Hepatocyte (in vitro differentiated cells): ENCODE measurements around the gene SPRYD7. TPM values are rescaled to one million over a fixed set of nuclear protein-coding genes. Genes with fewer than 3 reads are reported as not detected.
A peak's percentile ranks its signal among the peaks of the same experiment; 100 is the strongest.
"Not testable (repeated sequence)": the region's sequence is repeated elsewhere in the genome, so short reads cannot be mapped to it uniquely, and the experiment has no call there.

ENCODE experiments used
- DNase-seq: peaks from one replicate; pipeline ENCODE4 v3.0.0-alpha.2; 2016; ENCODE audit warnings: low spot score
- H2AFZ ChIP-seq: fragments of 200-600 bp; sonication (generic); 2 replicates; pipeline ENCODE4 v1.6.0; 2016; ENCODE audit warnings: antibody characterized with exemption, mild to moderate bottlenecking
- H3K27ac ChIP-seq: fragments of 200-600 bp; sonication (generic); 2 replicates; pipeline ENCODE4 v1.5.1; 2016; ENCODE audit warnings: mild to moderate bottlenecking
- H3K27me3 ChIP-seq: fragments of 200-600 bp; sonication (generic); 2 replicates; pipeline ENCODE4 v1.6.1; 2016
- H3K36me3 ChIP-seq: fragments of 200-600 bp; sonication (generic); replicated peaks from 2 replicates; pipeline ENCODE4 v1.5.1; 2016; ENCODE audit warnings: low read depth; ENCODE audit not compliant: insufficient read depth
- H3K4me1 ChIP-seq: fragments of 200-600 bp; sonication (generic); 2 replicates; pipeline ENCODE4 v1.5.1; 2016; ENCODE audit warnings: mild to moderate bottlenecking, moderate library complexity; ENCODE audit not compliant: insufficient read depth
- H3K4me2 ChIP-seq: fragments of 200-600 bp; sonication (generic); 2 replicates; pipeline ENCODE4 v1.6.0; 2016
- H3K4me3 ChIP-seq: fragments of 200-600 bp; sonication (generic); 2 replicates; pipeline ENCODE4 v1.5.1; 2016; ENCODE audit warnings: mild to moderate bottlenecking
- H3K79me2 ChIP-seq: fragments of 200-600 bp; sonication (generic); 2 replicates; pipeline ENCODE4 v1.6.0; 2017; ENCODE audit warnings: mild to moderate bottlenecking
- H3K9me2 ChIP-seq: fragments of 200-600 bp; sonication (generic); replicated peaks from 2 replicates; pipeline ENCODE4 v1.6.0; 2017; ENCODE audit warnings: mild to moderate bottlenecking; ENCODE audit not compliant: insufficient read depth
- H3K9me3 ChIP-seq: fragments of 200-600 bp; sonication (generic); 2 replicates; pipeline ENCODE4 v1.5.1; 2016; ENCODE audit warnings: low read depth, mild to moderate bottlenecking
- H4K20me1 ChIP-seq: fragments of 200-600 bp; sonication (generic); 2 replicates; pipeline ENCODE4 v1.6.0; 2016; ENCODE audit warnings: mild to moderate bottlenecking; ENCODE audit not compliant: insufficient read depth, poor library complexity, severe bottlenecking
- CTCF ChIP-seq: fragments of 200-600 bp; sonication (generic); IDR thresholded peaks from 2 replicates; pipeline ENCODE4 v1.5.1; 2016; ENCODE audit warnings: antibody characterized with exemption, mild to moderate bottlenecking; ENCODE audit not compliant: poor library complexity
- EZH2 ChIP-seq: fragments of 200-600 bp; sonication (generic); IDR thresholded peaks from 2 replicates; pipeline ENCODE4 v1.6.1; 2016; ENCODE audit warnings: antibody characterized with exemption, mild to moderate bottlenecking, borderline replicate concordance
- EZH2phosphoT487 ChIP-seq: fragments of 200-600 bp; sonication (generic); IDR thresholded peaks from one replicate; pipeline ENCODE4 v1.6.1; 2018; ENCODE audit warnings: antibody characterized with exemption, mild to moderate bottlenecking, low read depth, moderate library complexity; ENCODE audit not compliant: unreplicated experiment, severe bottlenecking
- whole genome bisulfite sequencing: methylation state at CpG from one replicate; pipeline ENCODE4 v1.1.6; 2016; ENCODE audit warnings: low lambda C conversion rate; ENCODE audit errors: missing lambda C conversion rate; 5-methylcytosine and 5-hydroxymethylcytosine counted together
- polyA plus RNA-seq: library from polyadenylated mRNA; unstranded; fragments of >200 nt; fragmentation: Nextera tagmentation; extraction: Ambion mirVana; gene quantifications from 2 replicates; pipeline ENCODE4 v1.2.1, GENCODE V29; 2016
- total RNA-seq: library from RNA; depleted of rRNA; stranded (reverse); fragments of >200 nt; gene quantifications from 2 replicates; pipeline ENCODE4 v1.2.3, GENCODE V29; 2014

The SPRYD7 gene
- total and polyA plus RNA-seq, 2 experiments from 2014 or later, result 10.3 to 15.9 TPM

GRCh38 chr13:49954674-49955455, 18.7 kb upstream of the SPRYD7 start:
- Histone ChIP-seq H3K4me3 (no peak overlapping the region), H3K27ac (peak overlapping the region; percentile 75), H3K9me2 (no peaks in the 10 kb centered on the region), H3K36me3 (no peaks in the 10 kb centered on the region), H3K4me2 (no peak overlapping the region), H3K79me2 (no peaks in the 10 kb centered on the region), H3K9me3 (no peaks in the 10 kb centered on the region), H3K4me1 (peaks cover 4% of the 10 kb centered on the region), H3K27me3 (no peaks in the 10 kb centered on the region), H4K20me1 (no peaks in the 10 kb centered on the region), H2AFZ (no peak overlapping the region)
- WGBS, result 80% methylated on average over 2 of the region's 2 CpGs
- TF ChIP-seq EZH2phosphoT487 (no peak), EZH2 (no peak), CTCF (no peak)
- peak; percentile 36 for DNase-seq

DNA sequence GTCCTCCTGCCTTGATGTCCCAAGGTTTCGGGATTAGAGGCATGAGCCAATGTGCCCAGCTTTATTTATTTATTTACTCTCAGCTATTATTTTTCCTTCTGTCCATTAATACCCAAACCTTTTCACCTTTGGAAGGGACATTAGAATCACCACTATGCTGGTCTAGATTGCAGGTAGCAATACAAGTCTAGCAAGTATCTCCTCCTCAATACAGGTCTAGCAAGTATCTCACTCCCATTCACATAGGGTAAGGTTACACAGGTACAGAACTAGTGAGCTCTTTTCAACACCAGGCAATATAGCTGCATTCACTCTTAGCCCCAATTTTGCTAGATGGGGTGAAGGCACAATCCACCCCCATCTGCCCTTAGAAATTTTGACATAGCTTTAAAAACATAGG, 17.4 kb upstream of the SPRYD7 start:
- no peak overlapping the region for H3K4me3 ChIP-seq
- H3K9me2 ChIP-seq, result no peaks in the 10 kb centered on the region
- H3K4me2 ChIP-seq, result no peak overlapping the region
- no peak for TF ChIP-seq EZH2phosphoT487
- TF ChIP-seq EZH2, result no peak
- TF ChIP-seq CTCF, result no peak
- no peaks in the 10 kb centered on the region for H3K9me3 ChIP-seq
- no peaks in the 10 kb centered on the region for H4K20me1 ChIP-seq
- peaks cover 4% of the 10 kb centered on the region for H3K4me1 ChIP-seq
- H3K27ac ChIP-seq, result no peak overlapping the region
- no peak overlapping the region for H2AFZ ChIP-seq
- DNase-seq, result no peak
- WGBS, result 100% methylated on average over 1 of the region's 1 CpG
- no peaks in the 10 kb centered on the region for H3K36me3 ChIP-seq
- H3K27me3 ChIP-seq, result no peaks in the 10 kb centered on the region
- H3K79me2 ChIP-seq, result no peaks in the 10 kb centered on the region

- peak; percentile 18 for DNase-seq
- 82% methylated on average over 7 of the region's 7 CpGs for WGBS
- no peak overlapping the region for H2AFZ ChIP-seq
- H3K27me3 ChIP-seq, result no peaks in the 10 kb centered on the region
- H3K9me2 ChIP-seq, result no peaks in the 10 kb centered on the region
- no peaks in the 10 kb centered on the region for H3K9me3 ChIP-seq
- no peaks in the 10 kb centered on the region for H4K20me1 ChIP-seq
- H3K4me3 ChIP-seq, result no peak overlapping the region
- H3K4me2 ChIP-seq, result no peak overlapping the region
- H3K27ac ChIP-seq, result peak overlapping the region; percentile 87
- H3K4me1 ChIP-seq, result peaks cover 4% of the 10 kb centered on the region
- no peaks in the 10 kb centered on the region for H3K79me2 ChIP-seq
- TF ChIP-seq EZH2phosphoT487 (no peak), CTCF (no peak), EZH2 (no peak)
- no peaks in the 10 kb centered on the region for H3K36me3 ChIP-seq
Observed at GRCh38 chr13:49951754-49952535, 15.8 kb upstream of the SPRYD7 start.

GRCh38 chr13:49948777-49949270, 12.7 kb upstream of the SPRYD7 start:
- H3K27me3 ChIP-seq, H3K9me2 ChIP-seq, H3K79me2 ChIP-seq, H3K9me3 ChIP-seq, H3K27ac ChIP-seq, H3K4me2 ChIP-seq, H4K20me1 ChIP-seq, DNase-seq, H3K4me3 ChIP-seq, H3K4me1 ChIP-seq, H2AFZ ChIP-seq, H3K36me3 ChIP-seq: not testable (repeated sequence)
- WGBS, result 94% methylated on average over 6 of the region's 6 CpGs
